ENCODE results near the gene HCFC1.

- TF ChIP-seq BHLHE40 (IDR thresholded peaks at IDR 0.05; ENCODE audit: borderline replicate concordance) (no peak), FOXA1 (IDR thresholded peaks at IDR 0.05) (no peak), SUZ12 (IDR thresholded peaks at IDR 0.05) (no peak)
Observed at GRCh38 chrX:153984351-153985178, 12.9 kb upstream of the HCFC1 start.
